Neural cell (in vitro differentiated cells): ENCODE data around the gene TRABD2B.

Experiments used
- EZH2 ChIP-seq: fragments of 200-600, 300-800 bp; shearing (Covaris generic), sonication (generic); IDR thresholded peaks from 2 replicates; pipeline ENCODE4 v1.6.1; 2014; ENCODE audit warnings: antibody characterized with exemption, low read length, borderline replicate concordance, mild to moderate bottlenecking; ENCODE audit not compliant: insufficient read depth, poor library complexity, severe bottlenecking
- MXI1 ChIP-seq: fragments of 450-650 bp; conservative IDR thresholded peaks from 2 replicates; pipeline ENCODE4 v1.6.1; 2014; ENCODE audit warnings: antibody characterized with exemption, mild to moderate bottlenecking; ENCODE audit not compliant: poor library complexity, severe bottlenecking
- POLR2AphosphoS5 ChIP-seq: IDR thresholded peaks from 2 replicates; pipeline ENCODE4 v1.6.1; 2012
- SMC3 ChIP-seq: fragments of 450-650 bp; conservative IDR thresholded peaks from 2 replicates; pipeline ENCODE4 v1.6.1; 2014; ENCODE audit warnings: antibody characterized with exemption, mild to moderate bottlenecking, moderate library complexity; ENCODE audit not compliant: poor library complexity
- TAF1 ChIP-seq: IDR thresholded peaks from 2 replicates; pipeline ENCODE4 v1.6.1; 2012; ENCODE audit warnings: low read depth
- TF ChIP-seq, protein P1 (sequence below): fragments of 450-650 bp; IDR thresholded peaks from 2 replicates; pipeline ENCODE4 v1.5.1; 2014; ENCODE audit warnings: antibody characterized with exemption, mild to moderate bottlenecking, moderate library complexity; ENCODE audit not compliant: poor library complexity, severe bottlenecking

GRCh38 chr1:47914218-47914938, 82.8 kb downstream of the TRABD2B start:
- TF ChIP-seq, protein P1, sequence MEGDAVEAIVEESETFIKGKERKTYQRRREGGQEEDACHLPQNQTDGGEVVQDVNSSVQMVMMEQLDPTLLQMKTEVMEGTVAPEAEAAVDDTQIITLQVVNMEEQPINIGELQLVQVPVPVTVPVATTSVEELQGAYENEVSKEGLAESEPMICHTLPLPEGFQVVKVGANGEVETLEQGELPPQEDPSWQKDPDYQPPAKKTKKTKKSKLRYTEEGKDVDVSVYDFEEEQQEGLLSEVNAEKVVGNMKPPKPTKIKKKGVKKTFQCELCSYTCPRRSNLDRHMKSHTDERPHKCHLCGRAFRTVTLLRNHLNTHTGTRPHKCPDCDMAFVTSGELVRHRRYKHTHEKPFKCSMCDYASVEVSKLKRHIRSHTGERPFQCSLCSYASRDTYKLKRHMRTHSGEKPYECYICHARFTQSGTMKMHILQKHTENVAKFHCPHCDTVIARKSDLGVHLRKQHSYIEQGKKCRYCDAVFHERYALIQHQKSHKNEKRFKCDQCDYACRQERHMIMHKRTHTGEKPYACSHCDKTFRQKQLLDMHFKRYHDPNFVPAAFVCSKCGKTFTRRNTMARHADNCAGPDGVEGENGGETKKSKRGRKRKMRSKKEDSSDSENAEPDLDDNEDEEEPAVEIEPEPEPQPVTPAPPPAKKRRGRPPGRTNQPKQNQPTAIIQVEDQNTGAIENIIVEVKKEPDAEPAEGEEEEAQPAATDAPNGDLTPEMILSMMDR = no peak
- TF ChIP-seq MXI1 (no peak), POLR2AphosphoS5 (no peak), TAF1 (no peak), SMC3 (no peak), EZH2 (no peak)
